22Rv1 (cell line): ENCODE data around the gene SIL1.

Experiments
- ZFX ChIP-seq: fragments of 450-650 bp; IDR thresholded peaks from 2 replicates; pipeline ENCODE4 v1.6.1; 2017; ENCODE audit warnings: antibody characterized with exemption, borderline replicate concordance
- TF ChIP-seq, protein P1 (sequence below): fragments of 450-650 bp; IDR thresholded peaks from 2 replicates; pipeline ENCODE4 v1.5.1; 2017; ENCODE audit warnings: mild to moderate bottlenecking

GRCh38 chr5:138962614-138963370, 235.4 kb downstream of the SIL1 start:
- TF ChIP-seq, protein P1, sequence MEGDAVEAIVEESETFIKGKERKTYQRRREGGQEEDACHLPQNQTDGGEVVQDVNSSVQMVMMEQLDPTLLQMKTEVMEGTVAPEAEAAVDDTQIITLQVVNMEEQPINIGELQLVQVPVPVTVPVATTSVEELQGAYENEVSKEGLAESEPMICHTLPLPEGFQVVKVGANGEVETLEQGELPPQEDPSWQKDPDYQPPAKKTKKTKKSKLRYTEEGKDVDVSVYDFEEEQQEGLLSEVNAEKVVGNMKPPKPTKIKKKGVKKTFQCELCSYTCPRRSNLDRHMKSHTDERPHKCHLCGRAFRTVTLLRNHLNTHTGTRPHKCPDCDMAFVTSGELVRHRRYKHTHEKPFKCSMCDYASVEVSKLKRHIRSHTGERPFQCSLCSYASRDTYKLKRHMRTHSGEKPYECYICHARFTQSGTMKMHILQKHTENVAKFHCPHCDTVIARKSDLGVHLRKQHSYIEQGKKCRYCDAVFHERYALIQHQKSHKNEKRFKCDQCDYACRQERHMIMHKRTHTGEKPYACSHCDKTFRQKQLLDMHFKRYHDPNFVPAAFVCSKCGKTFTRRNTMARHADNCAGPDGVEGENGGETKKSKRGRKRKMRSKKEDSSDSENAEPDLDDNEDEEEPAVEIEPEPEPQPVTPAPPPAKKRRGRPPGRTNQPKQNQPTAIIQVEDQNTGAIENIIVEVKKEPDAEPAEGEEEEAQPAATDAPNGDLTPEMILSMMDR = no peak
- TF ChIP-seq ZFX = no peak
